LNCaP clone FGC (cell line): ENCODE data around the gene MED1.
A peak's percentile ranks its signal among the peaks of the same experiment; 100 is the strongest.
"Not testable (repeated sequence)": the region's sequence is repeated elsewhere in the genome, so short reads cannot be mapped to it uniquely, and the experiment has no call there.

Experiments
- DNase-seq: peaks from one replicate; pipeline ENCODE4 v3.0.0-alpha.2; 2011; ENCODE audit warnings: low read depth
- H3K4me3 ChIP-seq: 2 replicates; pipeline ENCODE4 v1.5.1; 2011; ENCODE audit warnings: mild to moderate bottlenecking, low read depth, low read length, control low read depth
- TF ChIP-seq, protein P1 (sequence below): IDR thresholded peaks from 2 replicates; pipeline ENCODE4 v1.5.1; 2012; ENCODE audit warnings: mild to moderate bottlenecking; ENCODE audit not compliant: control insufficient read depth, insufficient read depth; ENCODE audit errors: extremely low read depth

MED1 gene, protein sequence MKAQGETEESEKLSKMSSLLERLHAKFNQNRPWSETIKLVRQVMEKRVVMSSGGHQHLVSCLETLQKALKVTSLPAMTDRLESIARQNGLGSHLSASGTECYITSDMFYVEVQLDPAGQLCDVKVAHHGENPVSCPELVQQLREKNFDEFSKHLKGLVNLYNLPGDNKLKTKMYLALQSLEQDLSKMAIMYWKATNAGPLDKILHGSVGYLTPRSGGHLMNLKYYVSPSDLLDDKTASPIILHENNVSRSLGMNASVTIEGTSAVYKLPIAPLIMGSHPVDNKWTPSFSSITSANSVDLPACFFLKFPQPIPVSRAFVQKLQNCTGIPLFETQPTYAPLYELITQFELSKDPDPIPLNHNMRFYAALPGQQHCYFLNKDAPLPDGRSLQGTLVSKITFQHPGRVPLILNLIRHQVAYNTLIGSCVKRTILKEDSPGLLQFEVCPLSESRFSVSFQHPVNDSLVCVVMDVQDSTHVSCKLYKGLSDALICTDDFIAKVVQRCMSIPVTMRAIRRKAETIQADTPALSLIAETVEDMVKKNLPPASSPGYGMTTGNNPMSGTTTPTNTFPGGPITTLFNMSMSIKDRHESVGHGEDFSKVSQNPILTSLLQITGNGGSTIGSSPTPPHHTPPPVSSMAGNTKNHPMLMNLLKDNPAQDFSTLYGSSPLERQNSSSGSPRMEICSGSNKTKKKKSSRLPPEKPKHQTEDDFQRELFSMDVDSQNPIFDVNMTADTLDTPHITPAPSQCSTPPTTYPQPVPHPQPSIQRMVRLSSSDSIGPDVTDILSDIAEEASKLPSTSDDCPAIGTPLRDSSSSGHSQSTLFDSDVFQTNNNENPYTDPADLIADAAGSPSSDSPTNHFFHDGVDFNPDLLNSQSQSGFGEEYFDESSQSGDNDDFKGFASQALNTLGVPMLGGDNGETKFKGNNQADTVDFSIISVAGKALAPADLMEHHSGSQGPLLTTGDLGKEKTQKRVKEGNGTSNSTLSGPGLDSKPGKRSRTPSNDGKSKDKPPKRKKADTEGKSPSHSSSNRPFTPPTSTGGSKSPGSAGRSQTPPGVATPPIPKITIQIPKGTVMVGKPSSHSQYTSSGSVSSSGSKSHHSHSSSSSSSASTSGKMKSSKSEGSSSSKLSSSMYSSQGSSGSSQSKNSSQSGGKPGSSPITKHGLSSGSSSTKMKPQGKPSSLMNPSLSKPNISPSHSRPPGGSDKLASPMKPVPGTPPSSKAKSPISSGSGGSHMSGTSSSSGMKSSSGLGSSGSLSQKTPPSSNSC (N-terminal part only)

DNA sequence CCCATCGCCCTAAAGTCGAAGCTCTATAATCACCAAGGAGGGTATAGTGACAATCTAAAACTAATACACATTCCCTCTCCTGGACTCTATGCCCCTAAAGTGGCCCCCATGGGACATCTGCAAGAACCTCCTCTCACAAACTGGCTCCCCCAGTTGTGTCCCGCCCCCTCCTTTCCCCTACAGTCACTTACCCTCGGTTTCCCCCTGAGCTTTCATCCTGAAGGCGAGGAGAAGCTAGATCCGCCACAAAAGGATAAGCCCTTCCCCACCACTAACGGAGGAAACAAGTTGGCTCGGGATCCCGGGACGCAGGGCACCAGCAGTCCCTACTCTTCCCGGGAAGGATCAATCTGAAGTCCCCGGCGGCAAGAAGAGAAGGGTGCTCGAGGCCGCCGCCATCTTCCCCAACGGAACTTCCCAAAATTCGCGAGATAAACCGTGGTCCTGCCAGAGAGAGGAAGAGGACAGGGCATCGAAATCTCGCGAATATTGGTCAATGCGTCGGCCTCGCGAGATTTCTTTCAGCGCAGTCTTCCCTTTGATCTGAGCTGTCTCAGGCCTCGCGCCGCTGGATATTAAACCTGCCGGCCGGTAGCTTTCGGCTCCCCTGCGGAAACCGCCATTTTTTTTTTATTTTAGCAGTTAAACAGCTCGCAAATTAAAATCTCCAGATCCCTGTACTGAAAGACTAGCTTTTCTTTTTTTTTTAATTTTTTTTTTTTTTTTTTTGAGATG, at the start of gene MED1:
TSS of gene MED1 (minus strand) at position 417 of the 735 bp plus-strand sequence. CDS start at position 216, 201 bp downstream.
- peak within 1 kb of the TSS; percentile 89 for H3K4me3 ChIP-seq
- peak; percentile 97 for DNase-seq
- TF ChIP-seq, protein P1, sequence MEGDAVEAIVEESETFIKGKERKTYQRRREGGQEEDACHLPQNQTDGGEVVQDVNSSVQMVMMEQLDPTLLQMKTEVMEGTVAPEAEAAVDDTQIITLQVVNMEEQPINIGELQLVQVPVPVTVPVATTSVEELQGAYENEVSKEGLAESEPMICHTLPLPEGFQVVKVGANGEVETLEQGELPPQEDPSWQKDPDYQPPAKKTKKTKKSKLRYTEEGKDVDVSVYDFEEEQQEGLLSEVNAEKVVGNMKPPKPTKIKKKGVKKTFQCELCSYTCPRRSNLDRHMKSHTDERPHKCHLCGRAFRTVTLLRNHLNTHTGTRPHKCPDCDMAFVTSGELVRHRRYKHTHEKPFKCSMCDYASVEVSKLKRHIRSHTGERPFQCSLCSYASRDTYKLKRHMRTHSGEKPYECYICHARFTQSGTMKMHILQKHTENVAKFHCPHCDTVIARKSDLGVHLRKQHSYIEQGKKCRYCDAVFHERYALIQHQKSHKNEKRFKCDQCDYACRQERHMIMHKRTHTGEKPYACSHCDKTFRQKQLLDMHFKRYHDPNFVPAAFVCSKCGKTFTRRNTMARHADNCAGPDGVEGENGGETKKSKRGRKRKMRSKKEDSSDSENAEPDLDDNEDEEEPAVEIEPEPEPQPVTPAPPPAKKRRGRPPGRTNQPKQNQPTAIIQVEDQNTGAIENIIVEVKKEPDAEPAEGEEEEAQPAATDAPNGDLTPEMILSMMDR, result no peak

DNA sequence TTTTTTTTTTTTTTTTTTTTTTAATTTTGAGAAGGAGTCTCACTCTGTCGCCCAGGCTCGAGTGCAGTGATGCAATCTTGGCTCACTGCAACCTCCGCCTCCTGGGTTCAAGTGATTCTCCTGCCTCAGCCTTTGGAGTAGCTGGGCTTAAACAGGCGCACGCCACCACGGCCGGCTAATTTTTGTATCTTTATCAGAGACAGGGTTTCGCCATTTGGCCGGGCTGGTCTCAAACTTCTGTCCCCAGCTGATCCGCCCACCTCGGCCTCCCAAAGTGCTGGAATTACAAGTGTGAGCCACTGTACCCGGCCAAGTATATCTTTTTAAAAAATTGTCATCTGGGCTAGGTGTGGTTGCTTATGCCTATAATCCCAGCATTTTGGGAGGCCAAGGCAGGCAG, 45.9 kb upstream of the MED1 start:
- not testable (repeated sequence) for H3K4me3 ChIP-seq, DNase-seq

DNA sequence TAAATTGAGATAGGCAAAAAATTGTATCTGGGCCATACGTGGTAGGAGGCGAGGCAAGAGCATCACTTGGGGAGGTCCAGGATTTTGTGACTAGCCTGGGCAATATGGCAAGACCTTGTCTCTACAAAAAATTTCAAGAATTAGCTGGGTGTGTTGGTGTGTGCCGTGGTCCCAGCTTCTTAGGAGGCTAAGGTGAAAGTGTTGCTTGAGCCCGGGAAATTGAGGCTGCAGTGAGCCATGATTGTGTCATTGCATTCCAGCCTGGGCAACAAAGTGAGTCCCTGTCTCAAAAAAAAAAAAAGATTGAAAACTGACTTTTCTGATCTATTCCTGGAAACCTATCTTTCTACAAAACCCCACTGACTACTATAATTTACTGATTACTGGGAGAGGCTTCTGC, 36.9 kb upstream of the MED1 start:
- no peak for DNase-seq
- H3K4me3 ChIP-seq, result no peak overlapping the region
- TF ChIP-seq, protein P1, result no peak

DNA sequence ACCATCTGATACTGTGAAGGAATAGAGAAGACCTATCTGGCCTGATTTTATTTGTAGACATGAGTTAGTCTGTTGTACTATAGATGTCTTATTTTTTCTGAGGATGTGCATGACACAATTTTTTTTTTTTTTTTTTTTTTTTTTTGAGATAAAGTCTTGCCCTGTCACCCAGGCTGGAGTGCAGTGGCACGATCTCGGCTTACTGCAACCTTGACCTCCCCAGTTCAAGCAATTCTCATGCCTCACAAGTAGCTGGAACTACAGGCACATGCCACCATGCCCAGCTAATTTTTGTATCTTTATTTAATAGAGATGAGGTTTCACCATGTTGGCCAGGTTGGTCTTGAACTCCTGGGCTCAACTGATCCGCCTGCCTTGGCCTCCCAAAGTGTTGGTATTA, 36.4 kb upstream of the MED1 start:
- DNase-seq, H3K4me3 ChIP-seq: not testable (repeated sequence)

DNA sequence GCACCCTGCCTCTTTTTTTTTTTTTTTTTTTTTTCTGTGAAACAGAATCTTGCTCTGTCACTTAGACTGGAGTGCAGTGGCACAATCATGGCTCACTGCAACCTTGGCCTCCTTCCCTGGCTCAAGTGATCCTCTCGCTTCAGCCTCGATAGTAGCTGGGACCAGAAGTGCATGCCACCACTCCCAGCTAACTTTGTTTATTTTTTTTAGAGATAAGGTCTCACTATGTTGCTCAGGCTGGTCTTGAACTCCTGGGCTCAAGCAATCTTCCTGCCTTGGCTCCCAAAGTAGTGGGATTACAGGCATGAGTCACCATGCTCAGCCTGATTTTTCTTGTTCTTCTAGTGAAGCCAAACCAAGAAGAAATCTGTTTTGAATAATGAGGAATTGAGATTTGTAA, 35.2 kb upstream of the MED1 start:
- TF ChIP-seq, protein P1, result no peak
- no peak for DNase-seq
- H3K4me3 ChIP-seq, result no peak overlapping the region

DNA sequence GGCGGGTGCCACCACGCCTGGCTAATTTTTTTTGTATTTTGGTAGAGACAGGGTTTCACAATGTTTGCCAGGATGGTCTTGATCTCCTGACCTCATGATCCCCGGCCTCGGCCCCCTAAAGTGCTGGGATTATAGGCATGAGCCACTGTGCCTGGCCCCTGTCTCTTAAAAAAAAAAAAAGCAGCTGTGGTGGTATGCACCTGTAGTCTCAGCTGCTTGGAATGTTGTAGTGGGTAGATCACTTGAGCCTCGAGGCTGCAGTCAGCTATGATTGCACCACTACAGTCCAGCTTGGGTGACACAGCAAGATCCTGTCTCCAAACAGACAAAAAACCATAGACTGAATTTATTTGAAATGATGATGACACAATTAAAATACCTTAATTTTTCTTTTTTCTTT, 34.5 kb upstream of the MED1 start:
- TF ChIP-seq, protein P1, result no peak
- no peak for DNase-seq
- no peak overlapping the region for H3K4me3 ChIP-seq

DNA sequence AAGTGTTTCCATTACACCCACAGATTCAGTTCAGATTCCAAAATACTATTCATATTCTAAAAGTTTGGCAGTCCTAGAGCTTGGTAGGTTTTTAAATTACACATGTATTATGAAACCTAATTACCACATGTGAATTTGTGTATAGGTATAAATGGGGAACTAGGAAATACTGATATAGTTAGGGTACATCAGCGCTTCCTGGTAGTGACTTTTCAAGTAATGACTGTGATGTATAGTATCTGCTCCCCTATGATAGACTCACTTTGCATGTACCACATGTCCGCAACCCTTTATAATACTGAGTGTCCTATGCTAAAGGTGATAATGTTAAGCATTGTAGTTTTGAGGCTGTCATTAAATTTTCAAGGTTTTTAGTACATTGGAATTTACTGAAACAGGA, 33.1 kb upstream of the MED1 start:
- TF ChIP-seq, protein P1, result no peak
- H3K4me3 ChIP-seq, result no peak overlapping the region
- no peak for DNase-seq
